ENCODE results near the gene NUDT8. TPM values are rescaled to one million over a fixed set of nuclear protein-coding genes. Genes with fewer than 3 reads are reported as not detected.

The NUDT8 gene
- total and polyA plus RNA-seq, 2 experiments from 2014 or later = 5.0 to 15.1 TPM

- H3K79me2 ChIP-seq (replicated peaks; ENCODE audit: insufficient read depth) = no peaks in the 10 kb centered on the region
- peaks cover 10% of the 10 kb centered on the region for H3K27me3 Mint-ChIP-seq (ENCODE audit: insufficient read depth, low read depth, poor library complexity)
- H2AFZ ChIP-seq = 0 out of 2 replicates have a peak within 1 kb of the TSS, but pooled peaks have one; percentile 59
- H3K36me3 ChIP-seq (ENCODE audit: insufficient read depth) = no peaks in the 10 kb centered on the region
- H3K4me3 Mint-ChIP-seq = no peak within 1 kb of the TSS; the same call in 2 of the 3 replicates
- no peak for DNase-seq (ENCODE audit: low spot score)
- H4K20me1 ChIP-seq (replicated peaks; ENCODE audit: insufficient read depth) = no peaks in the 10 kb centered on the region
- H3K4me2 ChIP-seq = no peak within 1 kb of the TSS
- peak; percentile 94 for ATAC-seq
- H3K4me1 ChIP-seq (ENCODE audit: insufficient read depth) = no peaks in the 10 kb centered on the region
- H3F3A ChIP-seq (replicated peaks; ENCODE audit: low read depth) = no peaks in the 10 kb centered on the region
- no peaks in the 10 kb centered on the region for H3K27me3 ChIP-seq (ENCODE audit: insufficient read depth)
- H3K4me1 Mint-ChIP-seq = peaks cover 19% of the 10 kb centered on the region
- H3K9me3 Mint-ChIP-seq = no peaks in the 10 kb centered on the region; the same call in 2 of the 3 replicates
- H3K36me3 Mint-ChIP-seq (ENCODE audit: low read depth) = no peaks in the 10 kb centered on the region
- no peak within 1 kb of the TSS; the same call in 1 of the 2 replicates for H3K27ac Mint-ChIP-seq
- H3K9me2 ChIP-seq (ENCODE audit: insufficient read depth) = no peaks in the 10 kb centered on the region
- H3K27ac ChIP-seq (ENCODE audit: low read depth) = no peak within 1 kb of the TSS
- no peak within 1 kb of the TSS for H3K4me3 ChIP-seq
- no peak for TF ChIP-seq CTCF (conservative IDR thresholded peaks at IDR 0.05; ENCODE audit: low read depth in 2 of 2)
- TF ChIP-seq EZH2phosphoT487 (IDR thresholded peaks at IDR 0.05; ENCODE audit: unreplicated experiment) = no peak
- no peak for TF ChIP-seq CREB1 (CRISPR knock-in tag; IDR thresholded peaks at IDR 0.05; ENCODE audit: low read depth)
- no peak for TF ChIP-seq JUNB (IDR thresholded peaks at IDR 0.05; ENCODE audit: unreplicated experiment)
- TF ChIP-seq POLR2AphosphoS5 (IDR thresholded peaks at IDR 0.05; ENCODE audit: low read depth) = no peak
- no peak for TF ChIP-seq ETS1 (IDR thresholded peaks at IDR 0.05)
- TF ChIP-seq NANOG (IDR thresholded peaks at IDR 0.05; ENCODE audit: borderline replicate concordance) = no peak
These were observed 44.7 kb upstream of the NUDT8 start, which contains the start of gene ALDH3B2 for GRCh38 chr11:67674442-67674871. TSS of gene ALDH3B2 (minus strand) at chr11:67674623. CDS start at chr11:67666935, 7,688 bp downstream.

- peak; percentile 24; the same call in 2 of the 3 replicates for ATAC-seq
- Histone ChIP-seq H2AFZ (no peak overlapping the region), H3F3A (replicated peaks; ENCODE audit: low read depth) (no peaks in the 10 kb centered on the region), H3K4me1 (ENCODE audit: insufficient read depth) (no peaks in the 10 kb centered on the region), H3K9me2 (ENCODE audit: insufficient read depth) (no peaks in the 10 kb centered on the region), H3K27ac (ENCODE audit: low read depth) (no peak overlapping the region), H4K20me1 (replicated peaks; ENCODE audit: insufficient read depth) (no peaks in the 10 kb centered on the region), H3K36me3 (ENCODE audit: insufficient read depth) (no peaks in the 10 kb centered on the region), H3K4me3 (no peak overlapping the region), H3K27me3 (ENCODE audit: insufficient read depth) (no peaks in the 10 kb centered on the region), H3K79me2 (replicated peaks; ENCODE audit: insufficient read depth) (no peaks in the 10 kb centered on the region), H3K4me2 (no peak overlapping the region)
- no peak overlapping the region for H3K4me3 Mint-ChIP-seq
- H3K4me1 Mint-ChIP-seq = peaks cover 19% of the 10 kb centered on the region
- peaks cover 9% of the 10 kb centered on the region for H3K27me3 Mint-ChIP-seq (ENCODE audit: insufficient read depth, low read depth, poor library complexity)
- no peaks in the 10 kb centered on the region for H3K36me3 Mint-ChIP-seq (ENCODE audit: low read depth)
- no peak overlapping the region; the same call in 1 of the 2 replicates for H3K27ac Mint-ChIP-seq
- no peak for DNase-seq (ENCODE audit: low spot score)
- no peaks in the 10 kb centered on the region; the same call in 2 of the 3 replicates for H3K9me3 Mint-ChIP-seq
- TF ChIP-seq CTCF (conservative IDR thresholded peaks at IDR 0.05; ENCODE audit: low read depth in 2 of 2) (no peak), ZNF331 (CRISPR knock-in tag; IDR thresholded peaks at IDR 0.05; ENCODE audit: low read depth) (no peak), ZNF114 (CRISPR knock-in tag; IDR thresholded peaks at IDR 0.05) (no peak), REST (IDR thresholded peaks at IDR 0.05; ENCODE audit: unreplicated experiment) (no peak), EZH2 (IDR thresholded peaks at IDR 0.05; ENCODE audit: low read depth, unreplicated experiment) (no peak), JUNB (IDR thresholded peaks at IDR 0.05; ENCODE audit: unreplicated experiment) (no peak)
These were observed 44.2 kb upstream of the NUDT8 start for GRCh38 chr11:67673902-67674301.

Measured in GM23338 (cell line).